HG03280 (cell line): Measurements from ENCODE around the gene BANF1.
"Not testable (repeated sequence)": the region's sequence is repeated elsewhere in the genome, so short reads cannot be mapped to it uniquely, and the experiment has no call there.

Experiments
- ATAC-seq: cut with Tn5 transposase; IDR thresholded peaks from one replicate; pipeline ENCODE4 v1.9.1; 2021; ENCODE audit warnings: mild to moderate bottlenecking, moderate library complexity; ENCODE audit not compliant: unreplicated experiment

The BANF1 gene

DNA sequence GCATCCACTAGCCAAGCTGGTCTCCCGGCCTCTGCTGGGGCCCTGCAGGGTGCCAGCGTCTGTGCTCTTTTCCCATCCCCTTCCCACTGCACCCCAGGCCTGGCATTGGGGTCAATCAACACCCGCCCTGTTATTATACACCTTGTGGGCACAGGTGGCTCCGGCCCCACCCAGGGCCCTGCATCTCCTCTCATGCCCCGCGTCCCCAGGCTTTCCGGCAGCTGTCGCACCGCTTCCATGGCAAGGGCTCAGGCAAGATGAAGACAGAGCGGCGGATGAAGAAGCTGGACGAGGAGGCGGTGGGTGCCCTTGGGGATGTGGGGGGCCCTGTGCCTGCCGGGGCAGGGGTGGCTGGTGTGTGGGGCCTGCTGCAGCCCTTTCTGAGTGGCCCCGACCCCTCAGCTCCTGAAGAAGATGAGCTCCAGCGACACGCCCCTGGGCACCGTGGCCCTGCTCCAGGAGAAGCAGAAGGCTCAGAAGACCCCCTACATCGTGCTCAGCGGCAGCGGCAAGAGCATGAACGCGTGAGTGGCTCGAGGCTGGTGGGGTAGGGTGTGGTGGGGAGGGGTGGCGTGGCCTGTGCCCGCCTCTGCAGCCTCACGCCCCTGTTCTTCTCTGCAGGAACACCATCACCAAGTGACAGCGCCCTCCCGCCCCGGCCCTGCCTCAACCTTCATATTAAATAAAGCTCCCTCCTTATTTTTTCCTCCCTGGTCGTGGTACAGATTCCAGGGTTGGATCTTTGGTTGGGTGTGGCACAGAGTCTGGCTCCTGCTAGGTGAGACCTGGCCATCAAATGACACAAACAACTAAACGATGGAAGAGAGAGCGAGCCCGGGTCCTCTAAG lies 23.7 kb upstream of the BANF1 start:
- ATAC-seq = no peak

DNA sequence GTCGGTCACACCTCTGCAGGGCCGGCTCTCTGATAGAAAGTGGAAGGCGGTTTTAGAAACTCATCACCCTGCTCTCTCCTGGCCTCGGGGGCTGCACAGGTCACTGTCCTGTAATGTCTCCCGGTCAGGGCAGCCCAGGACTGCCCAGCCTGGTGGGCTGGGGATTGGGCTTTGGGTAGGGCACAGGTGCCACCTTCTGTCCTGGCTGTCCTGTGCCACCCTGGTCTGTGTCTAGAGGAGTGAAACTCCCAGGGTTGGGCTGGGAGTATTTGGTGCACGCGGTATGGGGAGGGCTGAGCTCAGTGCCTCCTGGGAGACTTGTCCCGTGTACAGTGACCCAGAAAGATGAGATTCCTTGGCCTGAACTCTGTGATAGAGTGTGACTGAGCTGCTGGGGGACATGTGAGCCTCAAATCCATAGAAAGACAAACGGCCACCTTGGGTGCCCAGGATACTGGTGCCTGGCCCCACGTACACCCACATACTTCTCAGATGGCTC lies 23.0 kb upstream of the BANF1 start:
- no peak for ATAC-seq

DNA sequence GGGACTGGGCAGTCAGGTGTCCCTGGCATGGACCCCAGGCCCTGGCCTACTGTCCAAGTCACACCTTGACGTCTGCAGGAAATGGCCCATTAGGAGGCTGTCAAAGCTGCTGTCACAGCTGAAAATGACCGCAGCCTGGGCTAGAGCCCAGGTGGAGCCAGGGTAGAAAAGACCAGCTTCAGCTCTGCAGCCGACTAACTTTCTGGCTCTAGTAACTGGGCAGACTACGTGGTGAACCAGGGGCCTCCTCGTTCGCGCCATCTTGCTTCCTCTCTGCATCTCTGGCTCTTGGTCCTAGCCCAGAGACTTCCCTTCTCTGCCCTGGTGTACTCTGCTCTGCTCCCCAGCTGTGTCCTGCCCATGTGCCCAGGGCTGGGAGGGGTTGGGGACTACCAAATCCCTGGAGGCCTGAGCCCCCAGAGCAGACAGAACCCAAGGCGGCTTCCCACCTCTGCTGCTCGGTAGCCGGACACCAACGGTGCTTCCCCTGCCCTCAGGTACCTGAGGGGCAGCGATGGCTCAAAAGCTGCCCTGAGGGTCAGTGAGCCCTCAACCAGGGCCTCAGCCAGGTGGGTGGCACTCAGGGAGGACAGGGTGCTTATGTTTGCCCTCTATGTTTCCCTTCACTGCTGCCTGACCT lies 21.1 kb upstream of the BANF1 start:
- no peak for ATAC-seq

DNA sequence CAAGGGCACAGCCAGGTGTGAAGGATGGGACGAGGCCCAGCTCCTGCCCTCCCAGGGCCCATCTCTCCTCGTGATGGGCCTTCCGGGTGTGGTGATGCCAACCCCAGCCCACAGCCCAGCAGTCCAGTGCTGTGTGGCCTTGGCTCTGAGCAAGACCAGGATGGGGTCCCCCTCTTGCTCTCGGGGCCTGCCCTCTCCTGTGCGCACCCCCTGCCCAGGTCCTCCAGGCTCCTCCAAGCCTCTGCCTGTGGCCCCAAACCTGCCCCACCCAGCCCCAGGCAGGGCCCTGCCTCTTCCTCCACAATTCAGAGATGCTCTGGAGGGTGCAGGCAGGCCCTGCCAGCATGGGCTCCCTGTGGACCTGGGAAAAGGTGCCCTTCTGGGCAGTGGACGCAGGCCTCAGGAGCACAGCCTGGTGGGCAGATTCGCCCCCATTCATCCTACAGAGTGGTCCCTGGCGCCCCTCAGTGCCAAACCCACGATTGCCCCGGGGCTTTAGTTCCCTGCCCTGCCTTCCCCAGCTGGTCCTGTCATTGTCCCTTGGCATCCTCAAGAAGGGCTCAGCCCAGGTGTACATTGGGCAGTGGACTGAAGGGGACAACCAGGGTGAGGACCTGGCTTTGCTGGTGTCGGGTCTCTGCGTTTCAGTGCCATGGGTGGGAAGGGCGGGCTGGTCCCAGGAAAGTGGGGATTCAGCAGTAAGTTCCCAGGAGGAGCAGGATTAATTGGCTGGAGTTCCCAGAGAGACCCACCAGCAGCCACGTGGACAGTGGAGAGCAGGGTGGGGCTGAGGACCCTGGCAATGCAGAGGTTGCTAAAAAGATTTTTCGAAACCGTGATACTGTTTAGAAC lies 20.1 kb upstream of the BANF1 start:
- no peak for ATAC-seq

DNA sequence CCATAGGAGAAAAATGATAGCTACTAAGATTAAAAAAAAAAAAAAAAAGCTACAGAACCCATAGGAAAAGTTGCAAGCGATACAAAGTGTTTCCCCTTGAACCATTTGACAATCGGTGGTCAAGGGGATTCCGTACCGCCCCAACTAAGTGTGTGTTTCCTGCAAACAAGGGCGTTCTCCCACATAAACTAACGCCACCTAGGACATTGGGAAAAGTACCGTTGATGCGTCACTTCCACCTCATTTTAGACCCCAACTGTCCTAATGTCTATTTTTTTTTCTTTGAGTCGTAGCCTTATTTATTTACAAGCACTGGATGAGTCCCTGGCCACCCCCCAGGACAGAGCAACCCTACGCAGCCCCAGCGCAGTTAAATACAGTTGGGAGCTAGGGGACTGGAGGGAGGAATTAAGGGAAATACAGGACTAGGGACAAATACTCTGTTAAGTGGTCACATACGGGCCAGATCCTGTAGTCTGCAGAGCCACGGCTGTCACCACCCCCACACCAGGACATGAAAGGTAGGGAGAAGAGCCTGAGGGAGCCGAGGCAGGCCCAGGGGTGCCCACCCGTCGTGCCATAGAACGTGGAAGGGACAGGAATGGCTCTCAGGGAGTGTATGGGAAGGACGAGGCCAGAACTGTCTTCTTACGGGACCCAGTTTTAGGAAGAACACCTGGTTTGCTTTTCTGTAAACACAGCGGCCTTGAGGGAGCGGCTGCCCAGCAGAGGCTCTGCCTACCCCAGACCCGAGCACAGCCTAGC lies 19.3 kb upstream of the BANF1 start:
- no peak for ATAC-seq

DNA sequence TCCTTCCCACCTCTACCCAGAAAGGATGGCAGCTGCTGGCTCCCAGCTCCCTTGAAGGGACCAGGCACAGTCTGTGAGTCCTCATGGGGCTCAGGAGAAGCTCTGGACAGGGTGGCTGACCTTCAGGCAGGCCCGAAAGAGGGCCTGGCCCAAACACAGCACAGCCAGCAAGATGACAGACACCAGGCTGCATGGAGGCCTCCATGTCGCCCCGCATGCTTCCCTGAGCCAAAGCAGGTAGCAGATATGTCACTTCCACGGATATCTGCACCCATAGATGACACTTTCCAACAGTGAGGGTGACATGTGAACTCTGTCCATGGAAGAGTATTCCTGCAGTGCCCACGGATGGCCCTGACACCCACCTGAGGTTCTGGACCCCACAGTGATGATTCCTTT lies 18.7 kb upstream of the BANF1 start:
- ATAC-seq = no peak

DNA sequence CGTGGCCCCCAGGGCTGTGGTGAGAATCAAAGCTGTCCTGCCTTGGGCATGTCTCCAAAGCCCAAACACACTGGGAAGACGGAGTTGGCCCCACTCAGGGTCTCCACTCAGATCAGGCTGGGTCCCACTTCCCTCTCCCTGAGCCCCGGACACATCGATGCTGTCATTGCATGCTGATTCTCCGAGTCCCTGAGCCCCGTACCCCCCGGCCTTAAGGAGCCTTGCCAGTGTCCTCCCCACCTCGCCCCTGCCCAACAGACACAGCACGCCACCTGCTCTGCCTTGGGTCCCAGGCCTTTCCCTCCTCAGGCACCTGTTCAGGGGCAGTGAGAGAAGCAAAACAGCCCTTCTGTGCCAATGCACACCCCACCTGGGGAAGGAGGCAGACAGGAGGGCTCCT lies 15.0 kb upstream of the BANF1 start:
- ATAC-seq = no peak

DNA sequence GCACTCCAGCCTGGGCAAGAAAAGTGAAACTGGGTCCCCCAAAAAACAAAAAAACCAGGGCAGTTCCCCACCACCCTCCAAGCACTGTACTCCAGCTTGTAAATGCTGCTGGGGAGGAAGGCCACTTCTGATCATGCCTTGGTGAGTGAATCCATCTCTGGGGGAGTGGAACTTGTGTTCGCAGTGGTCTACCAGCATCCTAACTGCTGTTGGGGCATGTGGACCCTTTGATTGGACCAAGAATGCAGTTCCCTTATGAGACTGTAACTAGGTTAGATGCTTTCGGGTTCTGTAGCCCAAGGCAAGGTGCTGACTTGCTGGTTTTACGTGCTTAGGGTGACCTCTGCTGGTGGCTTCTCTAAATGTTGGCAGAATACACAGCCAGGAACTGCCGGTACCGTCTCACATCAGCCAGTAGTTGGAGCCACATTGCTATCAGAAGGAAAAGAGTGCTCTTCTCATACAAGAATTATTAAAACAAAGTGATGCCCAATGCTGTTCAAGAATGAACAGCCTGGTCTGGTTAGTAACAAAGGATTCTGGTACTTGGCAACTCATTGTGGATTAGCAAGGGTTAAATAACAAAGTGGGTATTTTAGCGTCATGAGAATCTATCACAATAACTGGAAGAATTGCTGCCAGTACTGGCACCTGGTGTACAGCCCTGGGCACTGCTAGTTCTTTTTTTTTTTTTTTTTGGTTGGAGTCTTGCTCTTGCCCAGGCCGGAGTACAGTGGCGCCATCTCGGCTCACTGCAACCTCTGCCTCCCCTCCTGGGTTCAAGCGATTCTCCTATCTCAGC lies 13.3 kb upstream of the BANF1 start:
- ATAC-seq = peak; percentile 97

DNA sequence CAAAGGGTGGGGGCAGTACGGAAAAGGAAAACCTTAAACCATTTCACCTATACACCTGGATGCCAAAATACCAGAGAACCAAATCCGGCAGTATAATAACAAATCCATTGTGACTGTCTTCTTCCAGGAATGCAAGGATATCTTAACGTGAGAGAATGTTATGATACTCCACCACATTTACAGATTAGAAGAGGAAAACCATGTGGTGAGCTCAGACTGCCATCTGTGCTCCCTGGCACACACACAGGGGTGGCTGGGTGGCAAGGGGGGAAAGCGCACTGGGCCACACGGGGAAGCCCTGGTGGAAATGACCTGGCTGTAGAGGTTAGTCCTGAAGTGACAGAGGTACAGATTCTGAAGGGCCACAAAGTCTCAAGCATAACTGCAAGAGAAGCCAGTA lies 10.2 kb upstream of the BANF1 start:
- no peak for ATAC-seq

DNA sequence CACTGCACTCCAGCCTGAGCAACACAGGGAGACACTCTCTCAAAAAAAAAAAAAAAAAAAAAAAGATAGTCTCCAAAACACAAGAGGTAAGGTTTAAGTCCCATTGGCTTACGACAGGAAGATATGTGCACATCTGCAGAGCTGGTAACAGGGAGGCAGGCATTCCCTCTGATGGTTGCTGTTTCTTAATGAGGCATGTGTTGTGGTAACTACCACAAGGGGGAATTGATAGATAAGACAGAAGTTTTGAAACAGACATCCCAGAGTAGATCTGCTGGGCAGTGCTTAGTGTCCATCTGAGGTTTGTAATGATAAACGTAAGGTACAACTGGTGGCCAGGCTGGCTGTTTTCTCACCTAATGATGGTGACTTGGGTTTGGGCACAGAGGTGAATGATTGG lies 5.0 kb upstream of the BANF1 start:
- no peak for ATAC-seq

DNA sequence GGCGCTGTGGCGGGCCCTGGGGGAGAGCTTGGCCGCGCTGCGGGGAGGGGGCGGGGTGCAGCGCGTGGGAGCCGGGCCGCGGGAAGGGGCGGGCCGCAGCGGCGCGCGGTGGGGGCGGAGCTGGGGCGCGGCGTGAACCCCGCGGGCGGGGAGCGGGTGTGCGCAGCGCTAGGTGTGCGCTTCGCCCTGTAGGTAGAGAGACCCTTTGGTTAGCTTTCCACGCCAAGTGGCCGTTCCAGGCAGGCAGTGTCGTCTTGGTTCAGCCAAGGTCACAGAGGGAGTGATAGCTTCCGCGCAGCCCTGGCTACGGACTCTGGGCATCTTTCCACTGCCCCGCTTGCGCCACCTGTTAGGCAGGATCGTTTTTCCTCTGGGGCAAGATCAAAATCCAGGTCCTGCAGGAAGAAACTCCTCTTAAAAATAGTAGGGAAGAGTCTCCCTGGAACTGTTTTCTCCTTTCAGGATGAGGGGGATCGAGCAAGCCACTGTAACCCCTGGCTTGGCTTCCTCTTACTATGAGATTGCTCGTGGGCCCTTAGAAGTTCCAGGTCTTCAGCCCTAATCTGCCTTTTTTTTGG lies 434 bp downstream of the BANF1 start:
- ATAC-seq = peak; percentile 55

DNA sequence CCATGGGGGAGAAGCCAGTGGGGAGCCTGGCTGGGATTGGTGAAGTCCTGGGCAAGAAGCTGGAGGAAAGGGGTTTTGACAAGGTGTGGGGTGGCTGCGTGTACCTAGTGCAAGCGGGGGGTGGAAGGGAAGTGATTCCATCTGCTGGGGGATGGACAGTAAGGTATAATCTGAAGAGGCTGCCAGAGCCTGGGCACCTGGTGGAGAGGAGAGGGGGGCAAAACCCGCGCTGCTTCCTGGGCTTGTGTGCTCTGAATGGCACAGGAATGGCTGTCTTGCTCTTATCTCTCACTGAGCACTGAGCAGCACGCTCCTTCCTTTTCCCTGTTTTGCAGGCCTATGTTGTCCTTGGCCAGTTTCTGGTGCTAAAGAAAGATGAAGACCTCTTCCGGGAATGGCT lies 988 bp downstream of the BANF1 start:
- ATAC-seq = no peak

DNA sequence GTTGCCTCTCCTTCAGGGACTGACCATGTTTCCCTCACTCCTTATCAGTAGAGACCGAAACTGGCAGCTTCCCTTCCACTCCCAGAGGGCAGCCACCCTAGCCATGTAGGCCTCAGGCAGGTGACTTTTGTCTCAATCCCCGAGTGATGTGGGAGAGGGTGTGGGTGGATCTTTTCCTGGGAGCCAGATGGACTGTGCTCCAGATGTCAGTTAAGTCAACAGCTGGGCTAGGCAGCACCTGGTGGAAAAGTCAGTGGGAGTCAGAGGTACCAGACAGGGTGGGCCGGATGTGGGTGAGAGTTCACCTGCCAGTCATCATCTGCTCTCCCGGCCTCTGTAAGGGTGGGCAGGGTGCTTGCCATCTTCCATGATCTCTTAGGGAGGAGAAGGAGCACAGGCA lies 1.9 kb downstream of the BANF1 start:
- no peak for ATAC-seq

DNA sequence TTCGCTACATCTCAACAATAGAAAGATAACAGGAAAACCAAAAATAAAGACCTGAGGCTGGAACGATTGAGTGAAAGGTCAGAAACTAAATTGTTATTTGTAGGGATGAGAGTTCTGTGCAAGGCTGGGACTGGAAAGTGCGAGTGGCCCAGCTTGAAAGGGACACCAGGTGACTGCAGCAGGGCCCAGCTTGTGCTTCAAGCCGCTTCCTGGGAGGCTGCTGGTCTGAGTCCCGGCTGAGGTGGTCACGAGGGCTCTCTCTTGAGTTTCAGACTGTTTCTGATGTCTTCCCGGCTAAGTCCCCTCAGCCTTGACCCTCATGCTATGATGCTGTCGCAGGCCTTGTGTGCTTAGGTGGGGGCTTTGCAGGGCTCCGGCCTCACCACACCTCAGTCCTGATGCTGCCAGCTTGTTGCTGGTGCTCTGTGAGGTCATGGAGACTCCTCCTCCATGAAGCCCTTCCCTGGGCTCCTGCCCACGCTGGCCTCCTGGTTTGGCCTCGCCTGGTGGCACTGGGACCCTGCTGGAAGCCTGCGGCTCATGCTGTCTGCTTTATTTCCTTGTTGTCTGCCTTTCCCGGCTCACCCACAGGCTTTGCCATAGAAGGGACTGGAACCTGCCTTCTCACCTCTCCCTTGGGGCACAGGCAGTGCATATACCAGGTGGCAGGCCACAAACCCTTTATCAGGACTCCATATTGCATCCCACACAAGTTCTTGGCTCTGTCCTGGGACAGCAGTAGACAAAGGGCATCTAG lies 4.0 kb downstream of the BANF1 start:
- ATAC-seq = no peak

DNA sequence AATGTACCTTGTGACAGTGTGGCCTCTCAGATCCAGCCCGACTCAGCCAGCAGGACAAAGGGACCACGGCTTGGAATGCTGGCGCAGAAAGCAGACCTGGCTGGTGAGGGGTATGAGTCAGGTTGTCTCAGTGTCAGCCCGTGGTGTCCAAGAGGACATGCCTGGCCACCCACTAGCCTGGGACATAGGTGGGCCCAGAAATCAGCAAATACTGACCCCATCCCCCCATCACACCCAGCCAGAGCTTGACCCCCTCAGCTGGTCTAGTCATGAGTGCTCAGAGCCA lies 4.5 kb downstream of the BANF1 start:
- ATAC-seq = no peak

DNA sequence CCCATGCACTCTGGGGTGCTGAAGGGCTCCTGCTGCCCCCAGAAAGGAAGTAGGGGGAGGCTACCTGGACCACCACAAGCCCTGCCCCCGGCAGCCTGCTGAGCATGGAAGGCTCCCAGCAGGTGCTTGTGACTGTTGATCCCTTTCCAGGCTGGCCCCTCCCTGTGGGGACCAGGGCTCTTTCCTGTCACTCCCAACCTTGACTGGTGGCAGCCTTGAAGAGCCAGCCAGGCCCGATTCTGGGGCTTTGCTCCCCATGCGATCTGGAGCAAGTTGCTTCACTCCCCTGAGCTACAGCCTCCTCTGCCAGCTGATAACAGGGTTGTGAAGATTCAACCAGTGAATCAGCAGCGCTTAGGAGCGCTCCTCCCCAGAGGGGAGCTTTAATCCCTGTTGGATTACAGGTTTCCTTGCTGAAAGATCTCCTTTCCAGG lies 4.9 kb downstream of the BANF1 start:
- ATAC-seq = no peak

DNA sequence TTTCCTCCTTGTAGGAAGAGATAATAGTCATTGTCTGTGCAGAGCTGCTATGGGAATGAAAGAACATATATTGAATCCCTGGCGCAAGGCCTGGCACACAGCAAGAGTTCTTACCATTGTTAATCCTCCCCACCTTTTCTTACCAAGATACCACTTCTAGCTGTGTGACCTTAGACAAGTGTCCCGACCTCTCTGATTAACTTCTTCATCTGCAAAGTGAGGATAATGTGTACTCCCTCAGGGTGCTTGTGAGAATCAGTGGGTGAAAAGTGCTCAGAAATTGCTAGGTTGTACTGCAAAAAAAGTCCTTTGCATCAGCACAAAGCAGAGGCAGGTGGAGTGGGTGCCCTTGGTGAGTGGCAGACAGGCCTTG lies 5.8 kb downstream of the BANF1 start:
- no peak for ATAC-seq

DNA sequence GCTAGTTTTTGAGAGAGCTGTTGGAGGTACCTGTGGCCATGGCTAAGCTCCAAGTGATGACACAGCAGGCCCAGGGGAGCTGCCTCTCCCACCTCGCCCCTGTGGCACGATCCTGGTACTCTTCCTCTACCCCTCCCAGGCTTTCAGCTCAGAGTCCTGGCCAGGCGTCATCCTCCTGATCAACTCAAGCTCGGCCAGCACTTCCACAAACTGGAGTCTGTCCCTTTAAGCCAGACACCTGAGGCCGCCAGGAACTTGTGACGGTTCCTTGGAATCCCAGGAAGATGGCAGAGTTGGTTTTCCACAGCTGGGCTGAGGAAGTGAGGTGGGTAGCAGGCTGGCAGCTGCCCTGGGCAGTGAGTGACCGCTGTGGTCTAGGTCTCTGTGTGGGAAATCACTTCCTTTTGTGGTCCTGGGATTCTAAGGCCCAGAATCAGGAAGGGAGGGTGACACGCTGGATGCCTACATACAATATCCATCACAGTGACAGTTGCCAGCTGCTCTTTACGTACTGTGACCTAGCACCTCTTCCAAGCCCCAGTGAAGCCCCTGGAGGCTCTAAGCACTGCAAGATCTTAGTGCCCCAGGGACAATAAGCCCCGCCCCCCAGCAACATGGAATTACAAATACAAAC lies 6.3 kb downstream of the BANF1 start:
- ATAC-seq = no peak

DNA sequence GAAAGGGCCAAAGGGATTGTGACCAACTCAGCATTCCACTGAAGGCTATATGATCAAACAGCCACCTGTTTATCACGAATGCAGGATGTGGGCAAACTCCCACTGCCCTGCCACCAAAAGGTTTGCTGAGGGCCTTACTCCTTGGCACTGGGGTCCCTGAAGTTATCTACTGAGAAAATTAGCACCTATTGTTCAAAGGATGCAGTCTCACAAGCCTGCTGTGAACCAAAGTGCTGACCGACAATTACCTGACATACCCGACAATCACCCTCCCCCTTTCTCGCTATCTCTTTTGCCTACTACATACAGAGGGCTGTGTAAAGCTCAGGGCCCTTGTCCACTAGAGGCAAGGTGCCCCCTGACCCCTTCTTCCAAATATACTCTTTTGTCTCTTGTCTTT lies 7.7 kb downstream of the BANF1 start:
- not testable (repeated sequence) for ATAC-seq
